Iris pigment epithelial cell (primary cell): ENCODE results near the gene ZNF675.
A peak's percentile ranks its signal among the peaks of the same experiment; 100 is the strongest.
"Not testable (repeated sequence)": the region's sequence is repeated elsewhere in the genome, so short reads cannot be mapped to it uniquely, and the experiment has no call there.

Experiments used
- DNase-seq: peaks from one replicate; pipeline ENCODE4 v3.0.0-alpha.2; 2011; ENCODE audit warnings: low read depth

Gene ZNF675

GRCh38 chr19:23686621-23687423 is at the start of gene ZNF675:
ZNF675 (minus strand) TSS chr19:23687212; CDS start chr19:23687033, 179 bp downstream.
- peak; percentile 95 for DNase-seq

GRCh38 chr19:23730729-23731465 is 43.9 kb upstream of the ZNF675 start:
- DNase-seq: not testable (repeated sequence)

- DNase-seq: not testable (repeated sequence)
Observed at GRCh38 chr19:23724161-23724560, 37.1 kb upstream of the ZNF675 start.

- DNase-seq: no peak
Observed at GRCh38 chr19:23718802-23719201, 31.8 kb upstream of the ZNF675 start.

- no peak for DNase-seq
Observed at GRCh38 chr19:23716792-23717191, 29.8 kb upstream of the ZNF675 start.

- no peak for DNase-seq
Observed at GRCh38 chr19:23709347-23709746, 22.3 kb upstream of the ZNF675 start.

DNA sequence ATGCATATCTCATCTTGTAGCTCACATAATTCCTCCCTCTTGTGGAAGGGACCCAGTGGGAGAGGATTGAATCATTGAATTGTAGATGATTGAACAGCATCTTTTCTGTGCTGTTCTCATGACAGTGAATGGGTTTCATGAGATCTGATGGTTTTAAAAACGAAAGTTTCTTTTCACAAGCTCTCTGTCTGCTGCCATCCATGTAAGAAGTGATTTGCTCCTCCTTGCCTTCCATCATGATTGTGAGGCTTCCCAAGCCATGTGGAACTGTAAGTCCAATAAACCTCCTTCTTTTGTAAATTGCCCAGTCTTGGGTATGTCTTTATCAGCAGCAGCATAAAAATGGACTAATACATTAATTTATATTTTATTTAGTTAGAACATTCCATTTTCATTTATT is 19.6 kb upstream of the ZNF675 start:
- no peak for DNase-seq

DNA sequence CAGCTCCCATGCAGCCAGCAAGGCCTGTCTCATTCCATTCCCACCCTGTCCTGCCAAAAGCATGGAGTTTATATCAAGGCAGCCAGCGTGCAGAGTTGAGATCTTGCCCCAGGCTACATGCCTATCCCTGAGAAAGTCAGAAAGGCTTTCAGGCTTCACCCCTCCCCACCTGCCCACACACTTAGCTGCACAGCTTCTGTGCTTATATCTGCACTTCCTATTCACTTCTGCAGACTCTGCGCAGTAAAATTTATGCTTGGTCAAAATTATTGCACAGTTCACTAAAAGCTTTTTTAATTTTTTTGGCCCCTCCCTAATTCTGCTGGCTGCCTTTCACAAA is 12.5 kb upstream of the ZNF675 start:
- no peak for DNase-seq

- DNase-seq: peak; percentile 15
Observed at GRCh38 chr19:23698711-23699520, 11.9 kb upstream of the ZNF675 start.

GRCh38 chr19:23692937-23693336 is 5.9 kb upstream of the ZNF675 start:
- DNase-seq: not testable (repeated sequence)

DNA sequence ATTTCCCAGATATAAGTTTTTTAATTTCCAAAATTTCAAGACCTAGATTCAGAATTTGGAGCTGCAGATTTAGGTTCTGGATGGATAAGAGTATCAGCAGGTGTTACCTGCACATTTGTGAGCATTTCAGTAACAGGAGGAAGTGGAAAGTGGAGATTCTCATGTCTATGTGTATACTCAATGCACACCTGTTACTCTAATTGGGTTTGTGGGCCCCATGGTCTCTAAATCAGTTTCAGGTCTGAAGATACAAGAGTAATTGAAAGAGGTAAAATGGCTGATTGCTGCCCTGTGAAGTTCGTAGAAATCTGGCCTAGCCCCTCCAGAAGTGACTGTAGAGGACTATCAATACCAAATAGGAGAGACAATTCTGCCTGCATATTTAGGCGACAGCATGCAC is 13.9 kb downstream of the ZNF675 start:
- no peak for DNase-seq

- not testable (repeated sequence) for DNase-seq
Observed at GRCh38 chr19:23668606-23669005, 18.4 kb downstream of the ZNF675 start.

DNA sequence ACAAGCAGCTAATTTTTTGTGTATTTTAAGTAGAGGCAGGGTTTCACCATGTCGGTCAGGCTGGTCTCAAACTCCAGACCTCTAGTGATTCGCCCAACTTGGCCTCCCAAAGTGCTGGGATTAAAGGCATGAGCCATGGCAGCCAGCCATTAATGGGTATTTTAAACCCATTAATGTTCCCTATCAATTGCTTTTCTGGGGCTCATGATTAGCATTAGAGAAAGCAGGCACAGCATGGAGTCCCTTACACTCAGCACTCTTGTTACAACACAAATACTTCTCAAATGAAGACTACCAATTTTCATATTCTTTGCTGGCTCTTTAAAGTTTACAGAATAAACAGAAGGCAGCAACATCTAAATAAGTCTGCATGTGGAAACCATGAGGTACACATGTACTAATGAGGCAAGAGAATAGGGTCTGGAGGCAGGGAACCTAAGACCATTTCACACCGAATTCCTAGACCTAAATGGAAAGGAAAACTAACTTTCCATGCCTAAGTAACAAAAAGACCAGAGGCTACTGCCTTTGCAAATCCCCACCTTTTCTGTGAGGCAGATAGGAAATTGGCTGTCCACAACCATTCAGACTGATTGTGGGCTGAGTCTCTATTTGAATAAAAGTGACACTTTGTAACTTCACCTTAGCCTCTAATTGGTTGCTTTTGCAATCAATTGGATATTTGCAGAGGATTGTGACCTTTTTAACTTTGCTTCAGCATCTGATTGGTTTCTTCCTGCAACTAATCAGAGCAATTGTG is 21.2 kb downstream of the ZNF675 start:
- DNase-seq: no peak

DNA sequence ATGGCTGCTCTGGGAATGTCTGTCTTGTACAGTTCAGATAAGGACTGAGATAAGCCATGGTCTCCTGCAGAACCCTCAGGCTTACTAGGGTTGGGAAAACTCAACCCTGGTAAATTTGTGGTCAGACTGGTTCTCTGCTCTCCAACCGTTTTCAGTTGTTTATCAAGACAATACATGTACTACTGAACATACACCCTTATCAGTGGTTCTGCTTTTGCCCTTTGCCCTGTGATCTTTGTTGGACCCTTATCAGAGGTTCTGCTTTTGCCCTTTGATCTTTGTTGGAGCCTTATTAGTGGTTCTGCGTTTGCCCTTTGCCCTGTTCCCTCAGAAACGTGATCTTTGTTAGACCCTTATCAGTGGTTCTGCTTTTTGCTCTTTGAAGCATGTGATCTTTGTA is 37.2 kb downstream of the ZNF675 start:
- not testable (repeated sequence) for DNase-seq
